ENCODE measurements around the gene C1orf141. TPM values are rescaled to one million over a fixed set of nuclear protein-coding genes. Genes with fewer than 3 reads are reported as not detected.
"Not testable (repeated sequence)": the region's sequence is repeated elsewhere in the genome, so short reads cannot be mapped to it uniquely, and the experiment has no call there.

The C1orf141 gene
- total RNA-seq, 2 donors from 2014 or later: not detected

DNA sequence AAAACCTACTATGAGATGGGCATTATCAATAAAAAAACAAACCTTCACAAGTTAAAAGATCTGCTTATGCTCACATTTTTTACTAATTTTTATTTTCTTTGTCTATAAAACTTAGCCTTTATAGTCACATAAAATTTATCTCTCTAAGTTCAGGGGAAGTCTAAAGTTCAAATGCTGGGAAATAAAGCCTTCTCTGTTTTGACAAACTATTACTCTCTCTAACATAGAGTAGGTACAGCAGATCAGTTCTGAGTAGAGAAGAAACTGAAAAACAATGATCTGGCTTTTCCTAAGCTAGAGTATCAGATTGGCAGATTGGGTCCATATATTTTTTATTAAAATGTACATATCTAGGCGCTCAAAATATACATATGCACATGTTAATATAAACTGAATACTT, 31.2 kb downstream of the C1orf141 start:
- Mint-ChIP-seq H3K36me3 (ENCODE audit: low read depth) (peaks cover 3% of the 10 kb centered on the region), H3K4me3 (no peak overlapping the region), H3K27ac (no peak overlapping the region), H3K4me1 (no peaks in the 10 kb centered on the region), H3K27me3 (peaks cover 27% of the 10 kb centered on the region)
- DNase-seq: no peak
- H3K9me3 ChIP-seq (ENCODE audit: control insufficient read depth, low read length, poor library complexity, severe bottlenecking): no peaks in the 10 kb centered on the region
- no peak for ATAC-seq

DNA sequence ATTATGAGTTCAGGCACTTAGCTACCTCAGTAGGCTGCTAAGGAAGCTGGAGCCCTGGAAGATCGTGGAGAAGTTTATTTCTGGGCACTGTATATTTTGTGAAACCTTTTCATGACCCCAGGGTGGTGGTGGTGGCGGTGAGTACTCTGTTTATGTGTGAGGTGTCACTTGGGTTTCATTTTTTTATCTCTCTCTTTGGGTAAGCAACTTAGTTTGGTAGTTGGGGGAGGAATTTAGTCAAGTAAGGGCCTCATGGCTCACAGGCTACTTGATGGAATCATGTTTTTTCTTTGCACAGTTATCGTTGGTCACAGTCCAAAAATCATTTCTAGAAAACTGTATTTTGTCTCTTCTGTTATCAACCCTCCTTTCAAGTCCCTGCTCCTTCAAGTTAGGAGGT, 33.9 kb downstream of the C1orf141 start:
- Mint-ChIP-seq H3K4me3 (no peak overlapping the region), H3K27ac (no peak overlapping the region), H3K4me1 (no peaks in the 10 kb centered on the region), H3K36me3 (ENCODE audit: low read depth) (peaks cover 6% of the 10 kb centered on the region), H3K27me3 (peaks cover 32% of the 10 kb centered on the region)
- ATAC-seq: no peak
- DNase-seq: no peak
- no peaks in the 10 kb centered on the region for H3K9me3 ChIP-seq (ENCODE audit: control insufficient read depth, low read length, poor library complexity, severe bottlenecking)

DNA sequence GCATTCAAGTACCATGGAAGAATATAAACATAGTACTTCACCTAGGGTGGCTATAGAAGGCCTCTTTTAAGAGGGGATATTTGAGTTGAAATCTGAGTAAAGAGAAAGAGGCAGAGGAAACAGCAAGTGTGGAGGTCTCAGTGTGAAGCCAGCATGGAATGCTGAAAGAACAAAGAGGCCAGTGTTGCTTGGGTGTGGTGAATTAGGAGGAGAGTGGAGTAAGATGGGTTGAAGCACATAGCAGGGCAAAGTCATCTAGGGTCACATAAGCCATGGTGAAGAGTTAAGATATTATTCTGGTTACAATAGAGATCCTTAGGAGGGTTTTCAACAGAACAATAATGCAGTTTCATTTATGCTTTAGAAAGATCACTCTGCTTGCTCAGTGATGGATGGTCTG, 37.5 kb downstream of the C1orf141 start:
- H3K4me3 Mint-ChIP-seq: no peak overlapping the region
- peaks cover 8% of the 10 kb centered on the region for H3K36me3 Mint-ChIP-seq (ENCODE audit: low read depth)
- peaks cover 30% of the 10 kb centered on the region for H3K27me3 Mint-ChIP-seq
- ATAC-seq (no peak), DNase-seq (no peak)
- H3K4me1 Mint-ChIP-seq: no peaks in the 10 kb centered on the region
- H3K27ac Mint-ChIP-seq: no peak overlapping the region
- H3K9me3 ChIP-seq (ENCODE audit: control insufficient read depth, low read length, poor library complexity, severe bottlenecking): no peaks in the 10 kb centered on the region

DNA sequence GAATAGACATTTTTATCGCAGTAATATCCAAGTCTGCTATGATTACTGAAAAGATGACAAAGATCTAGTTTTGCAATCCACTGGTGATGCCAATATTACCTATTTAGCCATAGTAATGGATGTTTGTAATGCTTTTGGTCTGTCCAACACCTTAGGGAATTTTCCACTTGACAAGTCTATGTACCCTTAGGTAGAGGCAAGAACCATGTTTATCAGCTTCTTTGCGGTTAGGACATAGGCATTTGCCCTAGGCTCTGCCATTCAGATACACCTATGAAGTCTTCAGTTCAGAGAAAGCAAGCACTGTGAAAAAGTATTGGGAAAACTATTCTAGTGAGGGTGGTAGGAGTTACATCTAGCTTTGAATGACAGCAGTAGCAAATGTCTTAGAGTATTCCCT, 40.6 kb downstream of the C1orf141 start:
- DNase-seq (no peak), ATAC-seq (no peak)
- no peak overlapping the region for H3K4me3 Mint-ChIP-seq
- peaks cover 5% of the 10 kb centered on the region for H3K36me3 Mint-ChIP-seq (ENCODE audit: low read depth)
- H3K4me1 Mint-ChIP-seq: no peaks in the 10 kb centered on the region
- no peak overlapping the region for H3K27ac Mint-ChIP-seq
- peaks cover 19% of the 10 kb centered on the region for H3K27me3 Mint-ChIP-seq
- H3K9me3 ChIP-seq (ENCODE audit: control insufficient read depth, low read length, poor library complexity, severe bottlenecking): no peaks in the 10 kb centered on the region

DNA sequence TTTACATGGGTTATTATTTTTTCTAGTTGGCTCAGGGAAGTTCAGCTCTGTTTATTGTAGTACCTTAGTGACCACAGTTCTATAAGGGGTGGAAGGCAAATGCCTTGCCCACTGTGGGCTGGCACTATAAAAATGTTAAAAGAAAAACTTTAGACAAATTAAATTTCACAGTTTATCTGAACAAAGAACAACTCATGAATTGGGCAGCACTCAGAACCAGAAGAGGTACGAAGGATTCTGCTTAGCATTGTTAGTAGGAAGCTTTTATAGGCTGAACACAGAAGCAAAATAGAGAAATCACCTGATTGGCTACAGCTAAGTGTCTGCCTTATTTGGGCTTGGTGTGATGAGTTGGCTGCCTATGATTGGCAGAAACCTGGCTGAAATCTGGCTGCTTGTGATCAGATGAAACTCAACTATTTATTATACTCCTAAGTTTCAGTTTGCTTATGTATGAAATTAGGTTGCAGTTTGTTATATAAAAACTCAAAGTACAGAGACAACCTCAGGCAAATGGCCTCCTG, 45.0 kb downstream of the C1orf141 start:
- H3K9me3 ChIP-seq (ENCODE audit: control insufficient read depth, low read length, poor library complexity, severe bottlenecking): no peaks in the 10 kb centered on the region
- ATAC-seq: no peak
- no peak for DNase-seq
- H3K36me3 Mint-ChIP-seq (ENCODE audit: low read depth): peaks cover 4% of the 10 kb centered on the region
- H3K27ac Mint-ChIP-seq: no peak overlapping the region
- no peak overlapping the region for H3K4me3 Mint-ChIP-seq
- H3K4me1 Mint-ChIP-seq: no peaks in the 10 kb centered on the region
- H3K27me3 Mint-ChIP-seq: peaks cover 28% of the 10 kb centered on the region

DNA sequence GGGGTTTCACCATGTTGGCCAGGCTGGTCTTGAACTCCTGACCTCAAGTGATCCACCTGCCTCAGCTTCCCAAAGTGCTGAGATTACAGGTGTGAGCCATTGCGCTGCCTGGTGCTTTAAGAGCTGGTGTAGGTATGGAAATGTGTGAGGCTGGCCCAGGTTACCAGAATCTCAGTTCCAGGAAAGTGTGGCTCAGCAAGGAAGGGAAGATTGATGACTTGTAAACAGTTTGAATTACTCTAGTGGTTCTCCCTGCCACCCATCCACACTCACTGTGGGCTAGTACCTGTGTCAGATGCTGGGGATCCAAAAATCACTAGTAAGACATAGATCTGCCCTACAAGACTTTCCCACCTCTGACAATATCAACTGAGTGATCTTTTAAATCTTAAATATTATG, 46.3 kb downstream of the C1orf141 start:
- H3K4me3 Mint-ChIP-seq: no peak overlapping the region
- no peaks in the 10 kb centered on the region for H3K9me3 ChIP-seq (ENCODE audit: control insufficient read depth, low read length, poor library complexity, severe bottlenecking)
- ATAC-seq (no peak), DNase-seq (no peak)
- no peak overlapping the region for H3K27ac Mint-ChIP-seq
- H3K27me3 Mint-ChIP-seq: peaks cover 28% of the 10 kb centered on the region
- no peaks in the 10 kb centered on the region for H3K4me1 Mint-ChIP-seq
- H3K36me3 Mint-ChIP-seq (ENCODE audit: low read depth): peaks cover 4% of the 10 kb centered on the region

DNA sequence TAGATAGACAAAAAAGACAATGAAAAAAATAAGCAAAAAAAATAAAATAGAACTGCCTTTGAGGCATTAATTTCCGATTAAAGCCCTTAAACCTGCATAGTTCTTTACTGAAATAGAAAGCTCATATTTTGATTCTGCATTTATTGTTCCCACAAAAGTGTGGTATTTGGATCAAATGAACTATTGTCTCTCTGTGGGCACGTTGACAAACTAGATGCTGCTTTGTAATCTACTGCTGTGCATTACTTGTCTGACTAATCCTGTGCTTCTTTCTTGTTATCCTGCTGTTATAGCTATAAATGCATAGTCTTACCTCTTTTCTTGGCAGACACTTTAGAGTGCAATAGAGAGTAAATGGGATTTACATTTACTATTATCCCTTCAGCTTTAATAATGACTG, 49.4 kb downstream of the C1orf141 start:
- DNase-seq: no peak
- H3K4me3 Mint-ChIP-seq: no peak overlapping the region
- H3K27ac Mint-ChIP-seq: no peak overlapping the region
- no peaks in the 10 kb centered on the region for H3K9me3 ChIP-seq (ENCODE audit: control insufficient read depth, low read length, poor library complexity, severe bottlenecking)
- H3K4me1 Mint-ChIP-seq: no peaks in the 10 kb centered on the region
- H3K36me3 Mint-ChIP-seq (ENCODE audit: low read depth): peaks cover 2% of the 10 kb centered on the region
- no peak for ATAC-seq
- peaks cover 22% of the 10 kb centered on the region for H3K27me3 Mint-ChIP-seq

DNA sequence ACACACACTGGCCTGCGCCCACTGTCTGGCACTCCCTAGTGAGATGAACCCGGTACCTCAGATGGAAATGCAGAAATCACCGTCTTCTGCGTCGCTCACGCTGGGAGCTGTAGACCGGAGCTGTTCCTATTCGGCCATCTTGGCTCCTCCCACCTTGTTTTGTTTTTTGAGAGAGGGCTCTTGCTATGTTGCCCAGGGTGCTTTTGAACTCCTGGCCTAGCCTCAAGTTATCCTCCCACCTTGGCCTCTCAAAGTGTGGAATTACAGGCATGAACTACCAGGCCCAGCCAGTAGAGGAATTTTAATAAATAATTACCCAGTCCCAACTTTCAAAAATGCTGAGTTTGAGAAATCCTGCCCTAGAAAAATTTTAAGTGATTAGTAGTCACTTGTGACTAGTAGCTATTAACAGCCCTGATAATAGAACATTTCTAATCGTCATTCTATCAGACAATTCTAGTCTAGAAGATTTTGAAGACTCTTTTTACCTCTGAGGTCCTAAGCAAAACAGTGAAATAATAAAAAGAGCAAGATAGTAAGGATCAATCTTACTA, 49.9 kb downstream of the C1orf141 start:
- peaks cover 2% of the 10 kb centered on the region for H3K36me3 Mint-ChIP-seq (ENCODE audit: low read depth)
- no peak for DNase-seq
- no peak overlapping the region for H3K27ac Mint-ChIP-seq
- H3K9me3 ChIP-seq (ENCODE audit: control insufficient read depth, low read length, poor library complexity, severe bottlenecking): no peaks in the 10 kb centered on the region
- peaks cover 21% of the 10 kb centered on the region for H3K27me3 Mint-ChIP-seq
- H3K4me1 Mint-ChIP-seq: no peaks in the 10 kb centered on the region
- ATAC-seq: no peak
- no peak overlapping the region for H3K4me3 Mint-ChIP-seq

DNA sequence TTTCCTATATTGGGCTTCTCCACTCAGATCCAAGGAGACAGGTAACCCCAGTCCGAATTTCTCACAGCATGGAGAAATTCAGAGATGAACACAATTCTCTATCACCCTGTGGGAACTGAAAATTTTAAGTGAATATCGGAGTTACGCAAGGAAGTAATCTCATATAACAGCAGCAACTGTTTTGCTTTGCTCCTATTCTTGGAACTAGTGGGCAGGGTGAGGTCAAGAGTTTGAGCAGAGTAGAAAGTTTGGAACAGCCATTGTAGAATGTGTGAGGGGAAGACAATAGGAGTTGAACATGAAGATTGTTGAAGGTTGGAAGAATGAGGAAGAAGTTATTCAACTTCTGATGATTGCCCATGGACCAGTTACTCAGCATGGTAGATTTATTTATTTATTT, 56.5 kb downstream of the C1orf141 start:
- peaks cover 3% of the 10 kb centered on the region for H3K9me3 ChIP-seq (ENCODE audit: control insufficient read depth, low read length, poor library complexity, severe bottlenecking)
- Mint-ChIP-seq H3K27ac (no peak overlapping the region), H3K4me3 (no peak overlapping the region), H3K36me3 (ENCODE audit: low read depth) (peaks cover 2% of the 10 kb centered on the region), H3K27me3 (no peaks in the 10 kb centered on the region), H3K4me1 (no peaks in the 10 kb centered on the region)
- ATAC-seq (no peak), DNase-seq (no peak)

DNA sequence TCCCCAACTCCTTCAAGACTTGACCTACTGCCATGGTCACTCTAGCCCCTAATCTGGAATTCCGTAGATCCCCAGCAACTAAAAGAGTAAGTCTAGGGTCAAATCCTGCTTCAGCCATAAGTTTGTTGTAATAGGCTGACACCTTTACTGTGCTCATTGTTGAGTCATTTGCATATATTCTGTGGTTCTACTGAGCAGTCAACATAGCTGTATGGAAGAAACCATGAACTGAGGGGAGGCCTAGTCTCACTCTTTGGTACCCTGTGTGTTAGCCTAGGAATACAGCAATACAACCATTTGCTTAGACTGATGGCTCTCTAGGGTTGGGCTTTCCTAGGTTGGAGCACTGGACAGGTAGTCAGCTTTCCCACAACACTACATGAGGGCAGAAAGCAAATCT, 57.2 kb downstream of the C1orf141 start:
- no peak overlapping the region for H3K4me3 Mint-ChIP-seq
- H3K27me3 Mint-ChIP-seq: no peaks in the 10 kb centered on the region
- H3K9me3 ChIP-seq (ENCODE audit: control insufficient read depth, low read length, poor library complexity, severe bottlenecking): peaks cover 4% of the 10 kb centered on the region
- H3K4me1 Mint-ChIP-seq: no peaks in the 10 kb centered on the region
- H3K27ac Mint-ChIP-seq: no peak overlapping the region
- ATAC-seq: no peak
- H3K36me3 Mint-ChIP-seq (ENCODE audit: low read depth): peaks cover 4% of the 10 kb centered on the region
- no peak for DNase-seq

DNA sequence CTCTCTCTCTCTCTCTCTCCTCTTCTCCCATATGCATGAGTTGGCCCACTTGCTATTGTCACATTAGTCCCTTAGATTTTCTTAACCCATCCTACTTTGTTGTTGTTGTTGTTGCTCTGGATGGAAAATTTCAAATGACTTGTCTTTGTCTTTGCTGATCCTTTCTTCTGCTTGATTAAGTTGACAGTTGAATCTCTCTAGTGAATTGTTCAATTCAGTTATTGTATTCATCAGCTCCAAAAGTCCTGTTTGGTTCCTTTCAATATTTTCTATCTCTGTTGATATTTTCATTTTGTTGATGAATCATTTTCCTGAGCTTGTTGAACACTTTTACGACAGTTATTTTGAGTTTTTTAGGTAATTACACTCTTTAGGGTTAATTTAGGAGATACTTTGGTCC, 62.0 kb downstream of the C1orf141 start:
- Mint-ChIP-seq H3K4me3 (no peak overlapping the region), H3K27me3 (no peaks in the 10 kb centered on the region), H3K36me3 (ENCODE audit: low read depth) (peaks cover 2% of the 10 kb centered on the region), H3K27ac (no peak overlapping the region), H3K4me1 (no peaks in the 10 kb centered on the region)
- DNase-seq (no peak), ATAC-seq (no peak)
- peaks cover 5% of the 10 kb centered on the region for H3K9me3 ChIP-seq (ENCODE audit: control insufficient read depth, low read length, poor library complexity, severe bottlenecking)

DNA sequence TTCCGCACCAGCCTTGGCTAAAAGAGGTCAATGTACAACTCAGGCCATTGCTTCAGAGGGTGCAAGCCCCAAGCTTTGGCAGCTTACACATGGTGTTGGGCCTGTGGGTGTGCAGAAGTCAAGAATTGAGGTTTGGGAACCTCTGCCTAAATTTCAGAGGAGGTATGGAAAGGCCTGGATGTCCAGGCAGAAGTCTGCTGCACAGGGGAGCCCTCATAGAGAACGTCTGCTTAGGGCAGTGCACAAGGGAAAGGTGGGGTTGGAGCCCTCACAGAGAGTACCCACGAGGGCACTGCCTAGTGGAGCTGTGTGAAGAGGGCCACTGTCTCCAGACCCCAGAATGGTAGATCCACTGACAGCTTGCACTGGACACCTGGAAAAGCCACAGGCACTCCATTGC, 67.1 kb downstream of the C1orf141 start:
- not testable (repeated sequence) for H3K4me1 Mint-ChIP-seq; ATAC-seq; H3K9me3 ChIP-seq (ENCODE audit: control insufficient read depth, low read length, poor library complexity, severe bottlenecking); H3K27ac Mint-ChIP-seq; H3K4me3 Mint-ChIP-seq; H3K36me3 Mint-ChIP-seq (ENCODE audit: low read depth); DNase-seq
- H3K27me3 Mint-ChIP-seq: peaks cover 12% of the 10 kb centered on the region

DNA sequence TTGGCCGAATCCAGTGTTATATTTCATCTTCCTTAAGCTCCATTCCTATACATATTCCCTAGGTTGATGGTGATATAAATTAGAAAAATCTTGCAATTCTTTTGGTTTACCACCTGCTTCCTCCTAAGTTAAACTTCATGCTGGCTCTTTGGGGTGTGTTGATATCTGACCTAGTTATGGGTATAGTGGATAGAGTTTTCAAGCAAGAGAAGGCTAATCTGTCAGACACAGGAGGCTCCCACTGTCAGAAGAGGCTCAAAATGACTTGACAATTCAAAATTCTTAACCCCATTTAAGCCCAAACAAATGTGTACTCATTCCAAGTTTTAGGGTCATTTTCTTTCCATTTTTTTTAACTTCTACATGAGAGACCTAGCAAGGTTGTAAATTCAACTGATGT, 72.4 kb downstream of the C1orf141 start:
- Mint-ChIP-seq H3K27me3 (peaks cover 20% of the 10 kb centered on the region), H3K27ac (no peak overlapping the region), H3K36me3 (ENCODE audit: low read depth) (peaks cover 4% of the 10 kb centered on the region), H3K4me3 (no peak overlapping the region), H3K4me1 (no peaks in the 10 kb centered on the region)
- H3K9me3 ChIP-seq (ENCODE audit: control insufficient read depth, low read length, poor library complexity, severe bottlenecking): no peaks in the 10 kb centered on the region
- no peak for DNase-seq
- ATAC-seq: no peak

DNA sequence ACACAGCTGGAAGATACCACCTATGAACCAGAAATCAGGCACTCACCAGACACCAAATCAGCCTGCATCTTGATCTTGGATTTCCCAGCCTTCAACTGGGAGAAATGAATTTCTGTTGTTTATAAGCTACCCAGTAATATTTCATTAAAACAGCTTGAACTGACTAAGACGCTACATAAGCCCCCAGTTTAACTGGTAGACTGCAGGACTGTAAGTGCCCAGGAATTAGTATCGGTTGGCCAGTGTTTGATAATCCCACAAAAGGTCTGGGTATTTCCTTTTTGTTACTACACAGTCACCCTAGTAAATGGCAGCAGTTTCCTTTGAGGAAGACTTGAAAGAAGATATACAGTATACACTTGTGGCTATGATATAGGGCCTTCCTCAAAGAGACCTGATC, 73.5 kb downstream of the C1orf141 start:
- Mint-ChIP-seq H3K4me3 (no peak overlapping the region), H3K27me3 (peaks cover 21% of the 10 kb centered on the region), H3K27ac (no peak overlapping the region), H3K4me1 (no peaks in the 10 kb centered on the region), H3K36me3 (ENCODE audit: low read depth) (peaks cover 4% of the 10 kb centered on the region)
- DNase-seq: no peak
- no peaks in the 10 kb centered on the region for H3K9me3 ChIP-seq (ENCODE audit: control insufficient read depth, low read length, poor library complexity, severe bottlenecking)
- ATAC-seq: no peak
